ENCODE data around the gene JARID2.

DNA sequence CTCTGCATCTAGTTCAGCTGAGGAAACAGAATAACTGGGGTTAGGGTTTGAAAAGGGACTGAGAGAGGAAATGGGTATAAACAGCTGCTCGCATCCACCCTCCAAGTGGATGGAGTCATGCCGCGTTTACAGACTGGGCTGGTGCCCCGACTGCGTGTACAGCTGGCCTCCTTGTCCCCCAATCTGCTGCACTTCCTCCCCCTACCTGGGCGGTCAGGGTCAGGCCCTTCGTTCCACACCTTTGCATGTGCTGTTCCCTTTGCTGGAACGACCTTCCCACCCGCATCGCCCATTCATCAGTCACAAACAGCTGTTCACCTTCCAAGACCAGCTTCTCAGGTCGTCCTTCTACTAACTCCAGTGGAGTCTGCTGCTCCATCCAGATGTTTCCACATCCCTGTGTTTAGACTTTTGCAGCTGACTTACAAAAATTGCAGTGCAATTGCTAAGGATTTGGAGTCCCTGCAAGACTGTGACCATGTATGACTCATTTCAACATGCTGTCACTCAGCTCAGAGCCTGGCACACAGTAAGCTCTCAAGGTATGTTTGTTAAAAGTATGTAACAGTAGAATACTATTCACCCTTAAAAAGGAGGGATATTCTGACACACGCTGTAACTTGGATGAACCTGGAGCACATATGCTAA is 287.6 kb downstream of the JARID2 start:
- TF ChIP-seq CHD2 (IDR thresholded peaks at IDR 0.05; ENCODE audit: borderline replicate concordance, low read depth, low read length) = no peak
- no peak for TF ChIP-seq POLR2A (IDR thresholded peaks at IDR 0.05; ENCODE audit: low read depth, low read length)
- TF ChIP-seq, protein P1, sequence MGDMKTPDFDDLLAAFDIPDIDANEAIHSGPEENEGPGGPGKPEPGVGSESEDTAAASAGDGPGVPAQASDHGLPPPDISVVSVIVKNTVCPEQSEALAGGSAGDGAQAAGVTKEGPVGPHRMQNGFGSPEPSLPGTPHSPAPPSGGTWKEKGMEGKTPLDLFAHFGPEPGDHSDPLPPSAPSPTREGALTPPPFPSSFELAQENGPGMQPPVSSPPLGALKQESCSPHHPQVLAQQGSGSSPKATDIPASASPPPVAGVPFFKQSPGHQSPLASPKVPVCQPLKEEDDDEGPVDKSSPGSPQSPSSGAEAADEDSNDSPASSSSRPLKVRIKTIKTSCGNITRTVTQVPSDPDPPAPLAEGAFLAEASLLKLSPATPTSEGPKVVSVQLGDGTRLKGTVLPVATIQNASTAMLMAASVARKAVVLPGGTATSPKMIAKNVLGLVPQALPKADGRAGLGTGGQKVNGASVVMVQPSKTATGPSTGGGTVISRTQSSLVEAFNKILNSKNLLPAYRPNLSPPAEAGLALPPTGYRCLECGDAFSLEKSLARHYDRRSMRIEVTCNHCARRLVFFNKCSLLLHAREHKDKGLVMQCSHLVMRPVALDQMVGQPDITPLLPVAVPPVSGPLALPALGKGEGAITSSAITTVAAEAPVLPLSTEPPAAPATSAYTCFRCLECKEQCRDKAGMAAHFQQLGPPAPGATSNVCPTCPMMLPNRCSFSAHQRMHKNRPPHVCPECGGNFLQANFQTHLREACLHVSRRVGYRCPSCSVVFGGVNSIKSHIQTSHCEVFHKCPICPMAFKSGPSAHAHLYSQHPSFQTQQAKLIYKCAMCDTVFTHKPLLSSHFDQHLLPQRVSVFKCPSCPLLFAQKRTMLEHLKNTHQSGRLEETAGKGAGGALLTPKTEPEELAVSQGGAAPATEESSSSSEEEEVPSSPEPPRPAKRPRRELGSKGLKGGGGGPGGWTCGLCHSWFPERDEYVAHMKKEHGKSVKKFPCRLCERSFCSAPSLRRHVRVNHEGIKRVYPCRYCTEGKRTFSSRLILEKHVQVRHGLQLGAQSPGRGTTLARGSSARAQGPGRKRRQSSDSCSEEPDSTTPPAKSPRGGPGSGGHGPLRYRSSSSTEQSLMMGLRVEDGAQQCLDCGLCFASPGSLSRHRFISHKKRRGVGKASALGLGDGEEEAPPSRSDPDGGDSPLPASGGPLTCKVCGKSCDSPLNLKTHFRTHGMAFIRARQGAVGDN (IDR thresholded peaks at IDR 0.05) = no peak
- no peak for TF ChIP-seq HDAC2 (IDR thresholded peaks at IDR 0.05)
- no peak for TF ChIP-seq RFX5 (IDR thresholded peaks at IDR 0.05; ENCODE audit: low read depth, low read length)
- TF ChIP-seq, protein P2, sequence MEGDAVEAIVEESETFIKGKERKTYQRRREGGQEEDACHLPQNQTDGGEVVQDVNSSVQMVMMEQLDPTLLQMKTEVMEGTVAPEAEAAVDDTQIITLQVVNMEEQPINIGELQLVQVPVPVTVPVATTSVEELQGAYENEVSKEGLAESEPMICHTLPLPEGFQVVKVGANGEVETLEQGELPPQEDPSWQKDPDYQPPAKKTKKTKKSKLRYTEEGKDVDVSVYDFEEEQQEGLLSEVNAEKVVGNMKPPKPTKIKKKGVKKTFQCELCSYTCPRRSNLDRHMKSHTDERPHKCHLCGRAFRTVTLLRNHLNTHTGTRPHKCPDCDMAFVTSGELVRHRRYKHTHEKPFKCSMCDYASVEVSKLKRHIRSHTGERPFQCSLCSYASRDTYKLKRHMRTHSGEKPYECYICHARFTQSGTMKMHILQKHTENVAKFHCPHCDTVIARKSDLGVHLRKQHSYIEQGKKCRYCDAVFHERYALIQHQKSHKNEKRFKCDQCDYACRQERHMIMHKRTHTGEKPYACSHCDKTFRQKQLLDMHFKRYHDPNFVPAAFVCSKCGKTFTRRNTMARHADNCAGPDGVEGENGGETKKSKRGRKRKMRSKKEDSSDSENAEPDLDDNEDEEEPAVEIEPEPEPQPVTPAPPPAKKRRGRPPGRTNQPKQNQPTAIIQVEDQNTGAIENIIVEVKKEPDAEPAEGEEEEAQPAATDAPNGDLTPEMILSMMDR (IDR thresholded peaks at IDR 0.05 in 2 of 3, conservative IDR thresholded peaks at IDR 0.05 in 1 of 3; ENCODE audit: control insufficient read depth in 2 of 3, extremely low read depth in 1 of 3, insufficient read depth in 1 of 3, low read depth in 3 of 3, low read length in 3 of 3) = no peak
